Karpas-422 (cell line): Measurements from ENCODE around the gene CDV3. TPM values are rescaled to one million over a fixed set of nuclear protein-coding genes. Genes with fewer than 3 reads are reported as not detected.

ENCODE experiments used
- DNase-seq: peaks from one replicate; pipeline ENCODE4 v3.0.0-alpha.2; 2015
- H2AFZ ChIP-seq: fragments of 200-600 bp; sonication (generic); 2 replicates; pipeline ENCODE4 v1.6.1; 2014; ENCODE audit warnings: antibody characterized with exemption, low read length, mixed read lengths
- H3K27ac ChIP-seq: fragments of 200-600 bp; sonication (generic); 2 replicates; pipeline ENCODE4 v1.5.1; 2014; ENCODE audit warnings: mild to moderate bottlenecking, low read length, moderate library complexity
- H3K27me3 ChIP-seq: fragments of 200-600 bp; sonication (generic); 2 replicates; pipeline ENCODE4 v1.6.1; 2014; ENCODE audit warnings: low read length, mixed read lengths
- H3K36me3 ChIP-seq: fragments of 200-600 bp; sonication (generic); 2 replicates; pipeline ENCODE4 v1.6.1; 2014; ENCODE audit warnings: low read length, mixed read lengths; ENCODE audit not compliant: insufficient read depth
- H3K4me1 ChIP-seq: fragments of 200-600 bp; sonication (generic); 2 replicates; pipeline ENCODE4 v1.6.1; 2014; ENCODE audit warnings: mild to moderate bottlenecking, low read length, mixed read lengths
- H3K4me2 ChIP-seq: fragments of 200-600 bp; sonication (generic); 2 replicates; pipeline ENCODE4 v1.6.1; 2014; ENCODE audit warnings: low read length, low read depth, mild to moderate bottlenecking; ENCODE audit not compliant: poor library complexity, severe bottlenecking
- H3K4me3 ChIP-seq: fragments of 200-600 bp; sonication (generic); 2 replicates; pipeline ENCODE4 v1.5.1; 2014; ENCODE audit warnings: mild to moderate bottlenecking, antibody characterized with exemption, low read length, mixed read lengths
- H3K79me2 ChIP-seq: fragments of 200-600 bp; sonication (generic); 2 replicates; pipeline ENCODE4 v1.6.1; 2014; ENCODE audit warnings: mild to moderate bottlenecking, low read length, mixed read lengths
- H3K9ac ChIP-seq: fragments of 200-600 bp; sonication (generic); 2 replicates; pipeline ENCODE4 v1.6.0; 2014; ENCODE audit warnings: low read length
- H3K9me2 ChIP-seq: fragments of 200-600 bp; sonication (generic), shearing (Covaris generic); replicated peaks from 2 replicates; pipeline ENCODE4 v1.6.0; 2014; ENCODE audit warnings: mild to moderate bottlenecking, low read length, moderate library complexity; ENCODE audit not compliant: insufficient read depth
- H3K9me3 ChIP-seq: fragments of 300-700, 200-600 bp; sonication (generic); 2 replicates; pipeline ENCODE4 v1.6.1; 2014; ENCODE audit warnings: low read length, mixed read lengths
- H4K20me1 ChIP-seq: fragments of 200-600 bp; sonication (generic); 2 replicates; pipeline ENCODE4 v1.6.1; 2014; ENCODE audit warnings: mild to moderate bottlenecking, antibody characterized with exemption, low read length, low read depth; ENCODE audit not compliant: insufficient read depth
- total RNA-seq: library from RNA; depleted of rRNA; stranded (reverse); fragments of >200 nt; shearing (Covaris generic); gene quantifications from 2 replicates; pipeline ENCODE4 v1.2.3, GENCODE V29; 2014; ENCODE audit warnings: low replicate concordance

Gene CDV3
- total RNA-seq, 1 experiment from 2014 or later = 772 TPM

DNA sequence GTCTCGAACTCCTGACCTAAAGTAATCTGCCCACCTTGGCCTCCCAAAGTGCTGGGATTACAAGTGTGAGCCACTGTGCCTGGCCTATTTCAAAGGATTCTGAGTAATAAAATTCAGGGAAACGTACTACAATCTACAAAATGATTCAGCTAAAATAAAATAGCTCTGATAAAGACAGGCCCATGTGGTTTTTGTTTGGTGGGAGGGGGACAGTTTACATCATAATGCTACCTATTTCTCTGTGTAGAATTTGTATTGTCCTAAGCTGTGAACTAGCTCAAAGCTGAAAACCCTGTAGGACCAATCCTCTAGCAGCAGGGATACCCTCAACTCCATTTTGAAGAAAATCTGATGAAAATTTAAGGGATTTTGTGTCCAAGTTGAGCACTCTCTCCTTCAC is 25.8 kb downstream of the CDV3 start:
- Histone ChIP-seq H3K27me3 (no peaks in the 10 kb centered on the region), H3K4me2 (no peak overlapping the region), H3K36me3 (peaks cover 35% of the 10 kb centered on the region; the same call in 1 of the 2 replicates), H2AFZ (no peak overlapping the region), H4K20me1 (no peaks in the 10 kb centered on the region), H3K27ac (no peak overlapping the region), H3K9me3 (no peaks in the 10 kb centered on the region), H3K4me1 (no peaks in the 10 kb centered on the region), H3K9me2 (no peaks in the 10 kb centered on the region), H3K9ac (no peak overlapping the region), H3K4me3 (no peak overlapping the region), H3K79me2 (peaks cover 4% of the 10 kb centered on the region)
- no peak for DNase-seq

DNA sequence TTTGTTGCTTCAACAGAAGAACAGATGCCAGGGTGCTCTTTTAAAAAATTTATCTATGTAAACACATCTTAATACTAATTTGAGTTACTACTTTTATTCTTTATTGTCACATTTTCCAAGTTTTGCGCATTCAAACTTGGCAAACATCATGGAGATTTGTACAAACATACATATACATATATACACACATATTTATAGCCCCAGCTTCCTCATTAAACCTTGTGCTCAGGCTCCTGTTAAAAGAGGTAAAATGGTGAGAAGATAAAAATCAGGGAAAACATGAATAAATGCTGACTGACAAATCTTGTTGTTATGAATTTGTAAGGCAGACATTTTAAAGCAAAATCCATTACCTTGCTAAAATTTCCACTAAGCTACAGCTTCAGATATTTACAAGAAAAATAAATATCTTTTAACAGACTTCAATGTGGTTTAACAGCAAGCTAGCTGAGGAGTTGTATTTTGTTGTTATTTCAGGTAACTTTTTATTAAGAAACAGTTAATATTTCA is 27.1 kb downstream of the CDV3 start:
- H3K36me3 ChIP-seq = peaks cover 41% of the 10 kb centered on the region
- H3K9me3 ChIP-seq = no peaks in the 10 kb centered on the region
- H3K4me1 ChIP-seq = no peaks in the 10 kb centered on the region
- H3K9ac ChIP-seq = no peak overlapping the region
- H3K4me2 ChIP-seq = no peak overlapping the region
- no peak overlapping the region for H2AFZ ChIP-seq
- H3K4me3 ChIP-seq = no peak overlapping the region
- H3K9me2 ChIP-seq = no peaks in the 10 kb centered on the region
- no peaks in the 10 kb centered on the region for H3K27me3 ChIP-seq
- H3K79me2 ChIP-seq = peaks cover 11% of the 10 kb centered on the region
- H3K27ac ChIP-seq = no peak overlapping the region
- DNase-seq = no peak
- H4K20me1 ChIP-seq = no peaks in the 10 kb centered on the region

DNA sequence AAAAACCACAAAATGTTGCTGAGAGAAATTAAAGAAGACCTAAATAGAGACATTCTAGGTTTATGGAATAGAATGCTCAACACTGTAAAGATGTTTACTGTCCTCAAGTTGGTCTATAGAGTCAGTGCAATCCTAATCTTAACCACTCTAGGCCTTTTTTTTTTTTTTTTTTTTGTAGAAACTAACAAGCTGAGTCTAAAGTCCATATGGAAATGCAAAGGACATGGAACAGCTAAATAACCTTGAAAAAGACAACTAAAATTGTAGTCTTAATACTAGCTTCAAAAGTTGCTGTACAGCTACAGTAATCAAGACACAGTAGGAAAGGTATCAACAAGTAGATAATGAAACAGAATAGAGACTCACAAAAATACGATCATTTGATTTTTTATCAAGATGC is 32.9 kb downstream of the CDV3 start:
- H4K20me1 ChIP-seq = no peaks in the 10 kb centered on the region
- H2AFZ ChIP-seq = no peak overlapping the region
- H3K27ac ChIP-seq = no peak overlapping the region
- peaks cover 31% of the 10 kb centered on the region for H3K79me2 ChIP-seq
- peaks cover 3% of the 10 kb centered on the region; the same call in 1 of the 2 replicates for H3K9me3 ChIP-seq
- H3K9me2 ChIP-seq = no peaks in the 10 kb centered on the region
- no peak for DNase-seq
- no peak overlapping the region for H3K9ac ChIP-seq
- H3K36me3 ChIP-seq = peaks cover 79% of the 10 kb centered on the region
- H3K4me1 ChIP-seq = no peaks in the 10 kb centered on the region
- no peak overlapping the region for H3K4me2 ChIP-seq
- H3K27me3 ChIP-seq = no peaks in the 10 kb centered on the region
- no peak overlapping the region for H3K4me3 ChIP-seq

DNA sequence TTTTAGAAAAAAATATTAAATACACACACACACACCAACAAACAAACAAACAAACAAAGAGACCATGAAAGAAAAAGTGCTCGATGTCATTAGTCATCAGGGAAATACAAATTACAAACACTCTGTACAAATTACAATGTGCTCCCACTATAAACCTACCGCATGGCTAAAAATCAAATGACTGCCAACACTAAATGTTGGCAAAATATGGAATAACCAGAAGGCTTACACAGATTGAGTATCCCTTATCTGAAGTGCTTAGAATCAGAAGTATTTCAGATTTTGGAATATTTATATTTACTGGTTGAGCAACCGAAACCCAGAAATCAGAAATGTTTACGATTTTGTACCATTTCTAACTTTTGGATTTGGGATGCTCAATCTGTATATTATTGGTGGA is 33.4 kb downstream of the CDV3 start:
- H3K36me3 ChIP-seq = peaks cover 79% of the 10 kb centered on the region

DNA sequence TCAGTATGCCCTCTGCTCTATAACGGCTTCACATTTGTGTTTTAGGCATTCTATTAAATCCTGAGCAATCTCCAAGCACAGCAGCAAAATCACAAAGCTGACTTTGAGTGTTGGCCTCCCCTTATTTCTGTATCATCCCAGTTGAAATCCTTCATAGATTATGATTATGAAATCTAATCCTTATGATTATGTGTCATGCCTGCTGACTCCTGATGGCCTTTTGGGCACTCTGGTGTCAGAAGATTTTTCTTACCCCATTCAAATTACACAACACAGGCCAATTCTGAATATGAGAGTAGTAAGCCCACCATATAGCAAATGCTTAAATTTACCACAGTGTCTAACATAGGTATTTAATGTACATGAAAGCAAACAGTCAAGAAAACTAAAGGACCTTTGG is 34.3 kb downstream of the CDV3 start:
- H3K9ac ChIP-seq = no peak overlapping the region
- no peaks in the 10 kb centered on the region for H3K4me1 ChIP-seq
- peaks cover 28% of the 10 kb centered on the region for H3K79me2 ChIP-seq
- no peak overlapping the region for H2AFZ ChIP-seq
- H3K9me2 ChIP-seq = no peaks in the 10 kb centered on the region
- H3K36me3 ChIP-seq = peaks cover 79% of the 10 kb centered on the region
- H3K9me3 ChIP-seq = peaks cover 3% of the 10 kb centered on the region; the same call in 1 of the 2 replicates
- no peaks in the 10 kb centered on the region for H4K20me1 ChIP-seq
- no peak overlapping the region for H3K4me3 ChIP-seq
- no peaks in the 10 kb centered on the region for H3K27me3 ChIP-seq
- no peak overlapping the region for H3K27ac ChIP-seq
- no peak for DNase-seq
- no peak overlapping the region for H3K4me2 ChIP-seq

More for the DNA sequence above, 33.4 kb downstream of the CDV3 start:
- no peak overlapping the region for H3K9ac ChIP-seq
- peaks cover 31% of the 10 kb centered on the region for H3K79me2 ChIP-seq
- H3K4me3 ChIP-seq = no peak overlapping the region
- DNase-seq = no peak
- H2AFZ ChIP-seq = no peak overlapping the region
- H3K4me2 ChIP-seq = no peak overlapping the region
- no peaks in the 10 kb centered on the region for H3K27me3 ChIP-seq
- no peak overlapping the region for H3K27ac ChIP-seq
- no peaks in the 10 kb centered on the region for H3K9me2 ChIP-seq
- peaks cover 3% of the 10 kb centered on the region; the same call in 1 of the 2 replicates for H3K9me3 ChIP-seq
- no peaks in the 10 kb centered on the region for H4K20me1 ChIP-seq
- H3K4me1 ChIP-seq = no peaks in the 10 kb centered on the region

DNA sequence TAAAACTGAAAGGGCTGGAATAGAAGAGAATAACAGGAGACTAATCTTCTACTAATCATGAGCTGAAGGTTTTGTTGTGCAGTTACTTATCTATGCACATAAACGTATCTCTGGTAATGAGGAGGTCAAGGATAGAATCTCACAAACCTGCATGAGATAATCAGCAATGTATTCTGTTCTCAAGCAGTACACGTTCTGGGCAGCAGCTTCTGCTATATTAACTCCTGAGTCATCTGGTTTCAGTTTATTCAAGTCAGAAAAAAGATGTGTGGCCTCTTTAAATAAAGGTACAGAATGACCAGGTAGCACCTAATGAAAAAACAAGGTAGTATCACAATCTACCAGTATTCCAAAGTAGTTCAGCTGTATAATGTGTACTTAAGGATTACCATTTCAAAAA is 34.9 kb downstream of the CDV3 start:
- no peak overlapping the region for H3K9ac ChIP-seq
- H3K4me3 ChIP-seq = no peak overlapping the region
- no peak for DNase-seq

DNA sequence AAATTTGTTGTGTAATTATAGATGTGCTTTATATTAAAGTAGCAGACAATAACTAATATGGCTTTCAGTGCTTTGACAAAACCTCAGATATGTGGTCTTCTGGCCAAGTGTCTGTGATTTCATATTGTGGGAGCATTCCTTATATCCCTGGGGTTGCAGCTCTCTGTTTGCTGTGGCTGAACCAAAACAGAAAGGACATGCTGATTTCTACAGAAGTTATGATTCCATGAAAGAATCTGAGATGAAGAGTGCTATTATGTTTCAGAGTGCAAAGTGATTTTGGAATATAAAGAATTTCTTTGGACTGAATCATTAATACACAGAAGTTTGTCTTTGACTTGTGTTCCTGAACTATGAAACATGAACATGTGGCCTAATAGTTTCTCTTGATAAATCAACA is 36.5 kb downstream of the CDV3 start:
- no peak overlapping the region for H3K4me2 ChIP-seq
- H4K20me1 ChIP-seq = no peaks in the 10 kb centered on the region
- peaks cover 22% of the 10 kb centered on the region for H3K79me2 ChIP-seq
- H3K27me3 ChIP-seq = no peaks in the 10 kb centered on the region
- no peak overlapping the region for H3K4me3 ChIP-seq
- DNase-seq = no peak
- H3K9ac ChIP-seq = no peak overlapping the region
- H3K27ac ChIP-seq = no peak overlapping the region
- no peak overlapping the region for H2AFZ ChIP-seq
- peaks cover 3% of the 10 kb centered on the region; the same call in 1 of the 2 replicates for H3K9me3 ChIP-seq
- peaks cover 83% of the 10 kb centered on the region for H3K36me3 ChIP-seq
- no peaks in the 10 kb centered on the region for H3K9me2 ChIP-seq
- H3K4me1 ChIP-seq = no peaks in the 10 kb centered on the region

More for the DNA sequence above, 34.9 kb downstream of the CDV3 start:
- H3K9me3 ChIP-seq = peaks cover 3% of the 10 kb centered on the region; the same call in 1 of the 2 replicates
- H3K27me3 ChIP-seq = no peaks in the 10 kb centered on the region
- H2AFZ ChIP-seq = no peak overlapping the region
- H3K27ac ChIP-seq = no peak overlapping the region
- no peaks in the 10 kb centered on the region for H3K9me2 ChIP-seq
- no peak overlapping the region for H3K4me2 ChIP-seq
- H3K36me3 ChIP-seq = peaks cover 81% of the 10 kb centered on the region
- H4K20me1 ChIP-seq = no peaks in the 10 kb centered on the region
- peaks cover 28% of the 10 kb centered on the region for H3K79me2 ChIP-seq
- no peaks in the 10 kb centered on the region for H3K4me1 ChIP-seq

DNA sequence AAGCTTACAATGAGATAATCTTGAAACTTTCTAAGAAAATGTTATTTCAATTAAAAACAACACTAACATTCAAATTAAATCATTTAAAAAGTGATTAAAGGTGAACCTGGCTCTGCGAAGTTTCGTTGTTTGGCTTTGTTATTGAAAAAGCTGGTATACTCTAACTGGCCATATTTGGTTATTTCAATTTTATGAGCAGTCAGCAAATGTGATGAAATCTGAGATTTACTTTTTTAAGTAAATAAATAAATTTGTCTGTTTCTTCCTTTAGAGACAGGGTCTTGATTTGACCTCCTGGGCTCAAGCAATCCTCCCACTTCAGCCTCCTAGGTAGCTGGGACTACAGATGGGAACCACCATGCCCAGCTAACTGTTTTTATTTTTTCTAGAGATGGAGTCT is 38.0 kb downstream of the CDV3 start:
- no peaks in the 10 kb centered on the region for H4K20me1 ChIP-seq
- H3K4me3 ChIP-seq = no peak overlapping the region
- H3K9me3 ChIP-seq = peaks cover 3% of the 10 kb centered on the region; the same call in 1 of the 2 replicates
- peaks cover 21% of the 10 kb centered on the region for H3K79me2 ChIP-seq
- no peaks in the 10 kb centered on the region for H3K4me1 ChIP-seq
- H3K9ac ChIP-seq = no peak overlapping the region
- DNase-seq = no peak
- no peak overlapping the region for H3K4me2 ChIP-seq
- no peaks in the 10 kb centered on the region for H3K9me2 ChIP-seq
- no peak overlapping the region for H3K27ac ChIP-seq
- H2AFZ ChIP-seq = no peak overlapping the region
- H3K27me3 ChIP-seq = no peaks in the 10 kb centered on the region
- H3K36me3 ChIP-seq = peaks cover 81% of the 10 kb centered on the region
